IPS-11a (cell line): ENCODE data around the gene C1orf87.

ENCODE experiments used
- H3K4me3 ChIP-seq: one replicate; pipeline ENCODE4 v1.5.1; 2013; ENCODE audit warnings: low read depth, low read length, control low read depth

The C1orf87 gene

DNA sequence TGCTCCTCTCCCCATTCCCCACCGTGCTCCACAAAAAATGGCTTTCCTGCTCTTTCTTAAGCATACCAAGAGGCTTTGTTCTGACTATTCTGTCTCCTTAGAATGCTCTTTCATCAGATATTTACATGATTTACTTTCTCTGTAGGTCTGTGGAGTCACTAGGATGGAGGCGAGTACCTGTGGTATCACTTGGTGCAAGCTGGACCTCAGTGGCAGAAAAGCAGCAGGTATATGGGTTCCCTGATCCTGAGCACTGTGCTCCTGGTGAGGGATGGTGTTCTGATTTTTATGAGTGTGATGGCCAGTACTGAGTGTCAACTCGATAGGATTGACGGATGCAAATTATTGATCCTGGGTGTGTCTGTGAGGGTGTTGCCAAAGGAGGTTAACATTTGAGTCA, 10.0 kb downstream of the C1orf87 start:
- H3K4me3 ChIP-seq: no peak overlapping the region

GRCh38 chr1:60059468-60059867, 14.1 kb downstream of the C1orf87 start:
- no peak overlapping the region for H3K4me3 ChIP-seq

DNA sequence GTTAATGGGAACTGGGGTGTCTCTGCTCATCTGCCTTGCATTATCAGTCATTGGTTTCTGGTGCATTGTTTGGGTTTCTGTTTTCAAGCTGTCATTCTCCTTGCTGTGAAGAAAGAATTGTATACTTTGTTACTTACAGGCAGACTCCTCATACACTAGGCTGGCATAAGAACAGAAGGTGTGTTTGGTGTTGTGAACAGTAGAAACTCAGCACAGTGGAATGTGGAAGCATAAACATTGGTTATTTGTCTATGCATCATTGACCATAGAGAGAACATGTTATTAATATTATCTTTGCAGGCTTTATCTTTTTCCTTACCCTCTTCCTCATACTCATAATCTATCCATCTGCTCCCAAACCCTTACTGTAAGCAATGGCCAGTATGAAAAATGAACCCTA, 18.2 kb downstream of the C1orf87 start:
- H3K4me3 ChIP-seq: no peak overlapping the region

GRCh38 chr1:60054374-60054773, 19.2 kb downstream of the C1orf87 start:
- H3K4me3 ChIP-seq: no peak overlapping the region

DNA sequence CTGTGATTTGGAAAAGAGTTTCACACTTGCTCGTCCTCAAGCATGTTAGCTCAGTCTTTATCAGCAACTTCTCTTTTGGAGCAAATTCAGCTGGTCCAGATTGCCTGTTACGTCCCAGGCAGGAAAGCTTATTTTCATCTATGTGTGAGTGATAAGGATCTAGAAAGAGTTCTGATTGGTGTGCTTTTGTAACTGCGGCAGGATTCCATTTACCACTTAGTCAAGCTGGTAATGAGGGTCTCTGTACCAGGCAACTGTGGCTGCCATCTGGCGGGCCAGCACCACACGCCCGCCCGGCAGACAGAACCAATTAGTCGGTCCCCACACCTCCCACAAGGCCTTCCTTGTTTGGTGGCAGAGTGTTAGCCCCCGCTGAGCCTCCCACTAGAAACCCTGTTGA, 21.0 kb downstream of the C1orf87 start:
- no peak overlapping the region for H3K4me3 ChIP-seq

DNA sequence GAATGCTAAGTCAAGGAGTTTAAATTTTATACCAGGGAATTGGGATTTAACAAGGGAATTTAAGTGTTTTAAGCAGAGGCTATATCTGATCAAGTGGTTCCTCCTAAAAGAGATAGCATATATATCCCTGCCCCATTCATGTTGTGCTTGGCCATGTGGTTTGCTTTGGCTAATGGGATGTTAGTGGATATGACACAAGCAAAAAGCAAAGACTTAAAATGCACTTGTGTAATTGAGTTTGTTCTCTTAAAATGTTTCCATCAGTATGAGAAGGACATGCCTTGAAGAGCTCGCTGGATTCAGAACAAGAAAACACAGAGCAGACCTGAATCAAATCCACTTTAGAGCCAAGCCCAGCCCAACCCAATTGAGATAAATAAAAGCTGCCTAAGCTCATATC, 22.4 kb downstream of the C1orf87 start:
- no peak overlapping the region for H3K4me3 ChIP-seq

- no peak overlapping the region for H3K4me3 ChIP-seq
These were observed 24.4 kb downstream of the C1orf87 start for GRCh38 chr1:60049188-60049587.

- no peak overlapping the region for H3K4me3 ChIP-seq
These were observed 28.7 kb downstream of the C1orf87 start for GRCh38 chr1:60044881-60045280.

DNA sequence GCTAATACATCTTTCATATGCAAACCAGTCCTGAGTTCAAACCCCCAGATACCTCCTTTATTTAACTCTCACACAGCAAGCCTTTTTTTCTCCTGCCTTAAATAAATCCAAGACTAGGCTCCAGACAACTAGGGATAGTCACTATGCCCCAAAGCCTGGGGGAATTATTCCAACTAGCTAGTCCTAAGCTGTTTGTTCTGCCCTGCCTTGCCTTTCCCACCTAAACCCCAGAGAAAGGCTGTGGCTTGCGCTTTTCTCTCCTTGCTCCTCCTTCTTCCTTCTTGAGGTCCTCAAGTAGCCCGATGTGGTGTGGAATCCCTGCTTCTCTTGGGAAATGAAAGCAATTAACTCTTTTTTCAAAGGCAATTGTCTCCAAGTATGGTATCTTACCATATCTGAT, 31.8 kb downstream of the C1orf87 start:
- H3K4me3 ChIP-seq: no peak overlapping the region

- no peak overlapping the region for H3K4me3 ChIP-seq
These were observed 35.9 kb downstream of the C1orf87 start for GRCh38 chr1:60037669-60038068.

DNA sequence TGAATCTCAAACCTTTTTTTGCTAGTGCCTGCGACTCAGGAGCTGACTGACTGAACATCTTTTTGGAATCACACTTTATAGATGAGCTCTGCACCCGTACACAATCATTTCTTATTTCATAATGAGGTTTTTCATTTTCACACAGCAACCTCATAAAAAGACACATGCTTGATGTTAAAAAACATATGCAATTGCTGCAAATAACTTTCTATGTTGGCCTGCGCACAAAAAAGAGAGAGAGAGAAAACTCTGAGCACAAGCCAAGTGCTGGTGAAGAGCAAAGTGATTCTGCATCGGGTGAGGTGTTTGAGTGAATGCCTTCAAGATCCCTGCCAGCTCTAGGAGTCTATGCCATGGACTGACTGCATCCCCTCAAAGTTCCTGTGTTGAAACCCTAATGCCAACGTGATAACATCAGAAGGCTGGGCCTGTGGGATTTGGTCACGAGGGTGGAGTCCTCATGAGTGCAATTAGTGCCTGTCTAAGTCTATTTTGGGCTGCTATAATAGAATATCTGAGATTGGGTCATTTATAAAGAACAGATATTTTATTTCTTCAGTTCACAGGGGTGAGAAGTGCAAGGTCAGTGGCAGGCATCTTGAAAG, 36.6 kb downstream of the C1orf87 start:
- H3K4me3 ChIP-seq: no peak overlapping the region

- H3K4me3 ChIP-seq: no peak overlapping the region
These were observed 37.6 kb downstream of the C1orf87 start for GRCh38 chr1:60035921-60036320.

DNA sequence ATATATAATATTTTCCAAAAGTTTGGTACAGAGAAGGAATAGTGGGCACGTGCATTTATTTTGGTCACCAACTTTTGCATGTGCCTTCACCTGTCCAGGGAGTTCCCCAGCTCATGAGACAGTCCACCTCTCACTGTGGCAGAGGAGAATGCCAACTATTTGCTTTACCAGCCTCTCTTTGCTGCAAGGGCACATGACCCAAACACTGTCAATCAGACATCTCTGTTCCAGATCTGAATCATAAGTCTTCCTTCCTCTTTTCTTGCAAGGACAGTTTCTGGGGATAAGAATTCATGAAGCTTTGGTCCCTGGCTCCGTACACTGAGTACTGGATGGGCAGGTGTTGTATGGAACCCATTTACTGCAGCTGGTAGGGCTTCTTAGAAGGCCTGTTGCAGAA, 38.6 kb downstream of the C1orf87 start:
- H3K4me3 ChIP-seq: no peak overlapping the region

DNA sequence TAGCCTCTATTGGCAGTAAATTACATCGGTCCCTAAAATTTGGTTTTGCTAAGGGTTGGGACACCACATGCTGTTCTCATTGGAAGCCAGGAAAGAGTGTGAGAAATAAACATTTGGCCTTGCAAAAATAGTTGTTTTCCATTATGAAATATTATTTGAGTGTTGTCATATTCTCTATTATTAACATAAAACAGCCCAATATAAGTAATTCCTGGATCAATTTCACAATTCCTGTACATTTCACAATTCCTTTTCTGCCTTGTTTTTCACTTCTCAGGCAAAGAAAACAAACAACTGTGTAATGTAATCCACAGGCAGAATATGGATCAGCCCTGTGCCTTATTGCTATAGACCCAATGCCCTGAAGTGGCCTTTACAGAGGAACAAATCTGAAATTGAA, 40.5 kb downstream of the C1orf87 start:
- H3K4me3 ChIP-seq: no peak overlapping the region

DNA sequence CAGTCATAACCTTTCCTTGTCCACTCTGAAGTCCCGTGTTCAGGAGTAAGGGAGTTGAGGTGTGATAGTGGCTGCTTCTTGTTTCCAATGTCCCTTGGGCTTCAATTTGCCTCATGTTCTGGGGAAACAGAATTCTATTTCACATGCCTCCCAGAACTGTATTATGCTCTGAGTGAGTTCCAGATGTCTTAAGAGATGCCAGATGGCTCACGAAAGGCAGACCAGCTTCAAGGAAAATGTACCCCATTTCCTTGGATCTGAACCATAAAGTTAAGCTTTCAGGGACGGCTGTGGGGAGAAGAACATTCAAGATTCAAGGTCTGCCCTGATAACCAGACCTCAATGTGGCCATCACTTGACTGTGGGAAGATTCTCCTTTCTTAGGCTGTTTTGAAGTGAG, 42.4 kb downstream of the C1orf87 start:
- H3K4me3 ChIP-seq: no peak overlapping the region

DNA sequence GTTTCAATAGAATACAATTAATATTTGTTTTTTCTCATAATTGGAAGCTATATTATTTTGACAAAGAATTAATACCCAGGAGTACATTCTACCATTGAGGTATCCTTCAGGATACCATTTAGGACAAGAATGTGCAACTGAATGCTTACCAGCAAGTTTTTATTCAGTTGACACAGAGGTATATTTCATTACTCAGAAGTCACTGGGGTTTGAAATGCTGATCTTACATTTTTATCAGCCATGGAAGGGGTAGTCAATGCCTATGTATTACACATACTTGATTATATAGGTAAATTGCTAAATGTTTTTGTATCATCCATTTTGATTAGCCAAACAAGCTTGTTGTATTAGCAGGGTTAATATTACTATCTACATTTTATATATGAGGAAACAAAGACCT, 48.0 kb downstream of the C1orf87 start:
- H3K4me3 ChIP-seq: no peak overlapping the region

DNA sequence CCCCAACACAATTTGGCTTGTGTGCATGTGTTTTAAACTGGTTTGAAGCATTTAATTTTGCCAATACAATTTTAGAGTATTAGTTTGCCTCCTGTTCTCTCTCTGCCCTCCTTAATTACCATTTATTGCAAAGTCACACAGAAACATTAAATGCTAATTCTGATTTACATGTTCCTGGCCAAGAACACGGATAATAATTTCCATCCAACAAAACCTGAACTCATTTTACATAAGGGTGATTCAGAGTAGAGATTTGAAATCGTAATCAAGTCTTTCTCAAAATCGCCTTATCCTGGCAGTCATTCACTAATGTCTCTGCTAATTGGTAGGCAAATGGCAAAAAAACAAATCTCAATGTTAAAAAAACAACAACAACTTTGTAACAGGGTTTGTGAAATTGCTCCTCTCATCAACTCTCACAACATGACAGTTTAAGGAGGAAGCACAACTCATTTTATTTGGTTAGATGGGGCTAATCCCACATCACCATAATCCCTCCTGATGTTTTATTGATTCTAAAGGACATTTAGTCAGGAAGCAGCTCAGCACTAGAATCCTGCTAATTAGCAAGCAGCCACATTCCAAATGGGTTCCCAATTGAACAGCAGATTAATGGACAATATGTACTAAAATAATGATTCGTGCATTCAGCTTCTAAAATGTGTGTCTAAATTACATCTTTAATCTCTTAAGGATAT, 55.9 kb downstream of the C1orf87 start:
- no peak overlapping the region for H3K4me3 ChIP-seq

GRCh38 chr1:60010690-60011089, 62.9 kb downstream of the C1orf87 start:
- H3K4me3 ChIP-seq: no peak overlapping the region

DNA sequence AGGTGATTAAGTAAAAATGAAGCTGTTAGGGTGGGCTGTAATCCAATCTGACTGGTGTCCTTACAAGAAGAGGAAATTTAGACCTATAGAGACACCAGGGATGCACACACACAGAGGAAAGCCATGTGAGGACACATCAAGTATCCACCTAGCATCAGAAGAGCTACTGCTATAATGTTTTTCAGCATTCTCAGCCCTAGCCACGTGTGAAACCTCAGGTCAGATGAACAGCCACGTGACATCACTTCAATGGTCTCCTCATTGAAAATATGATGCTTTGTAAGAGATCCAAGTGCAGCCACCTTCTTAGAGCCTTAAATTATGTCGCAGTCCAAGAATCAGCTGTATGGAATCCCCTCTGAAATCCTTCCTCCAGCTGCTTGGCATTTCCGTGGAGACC, 65.1 kb downstream of the C1orf87 start:
- no peak overlapping the region for H3K4me3 ChIP-seq

GRCh38 chr1:60000625-60001024, 72.9 kb downstream of the C1orf87 start:
- no peak overlapping the region for H3K4me3 ChIP-seq

DNA sequence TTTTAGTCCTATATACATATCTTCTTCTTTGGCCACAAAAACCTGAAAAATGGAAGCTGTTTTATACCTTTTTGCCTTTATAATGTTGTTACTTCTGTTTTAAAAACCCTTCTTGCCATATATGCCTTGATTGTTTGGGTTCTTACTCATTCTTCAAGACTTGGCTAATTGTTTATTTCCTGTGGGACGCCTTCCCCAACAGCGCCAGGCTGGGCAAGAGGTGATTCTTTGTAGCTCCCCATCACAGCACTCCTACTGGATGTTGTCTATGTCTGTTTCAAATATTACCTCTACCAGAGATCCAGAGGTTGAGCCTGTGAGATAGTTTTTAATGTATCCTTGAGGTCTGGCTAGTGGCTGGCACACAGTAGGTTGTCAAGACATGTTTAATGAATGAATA, 73.8 kb downstream of the C1orf87 start:
- no peak overlapping the region for H3K4me3 ChIP-seq

DNA sequence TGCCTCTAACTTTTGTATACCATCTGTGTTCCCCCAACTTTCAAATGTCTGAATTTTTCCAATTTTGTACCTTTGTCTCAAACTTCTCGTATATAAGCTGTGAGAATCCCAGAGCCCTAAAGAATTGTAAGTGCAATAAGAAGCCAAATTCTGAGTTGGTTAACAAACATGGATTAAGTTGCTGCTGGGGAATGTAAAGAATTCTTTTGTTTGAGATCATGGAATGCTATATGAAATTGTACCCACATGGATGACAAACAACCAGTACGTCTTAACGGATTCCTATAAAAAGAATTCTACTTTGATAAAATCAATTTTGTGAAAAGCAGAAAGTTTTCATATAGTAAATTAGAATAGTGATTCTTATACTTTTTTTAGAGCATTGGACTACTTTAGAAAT, 74.6 kb downstream of the C1orf87 start:
- no peak overlapping the region for H3K4me3 ChIP-seq
